DOHH2 (cell line): ENCODE data around the gene PDE7B.

ENCODE experiments used
- CTCF ChIP-seq: fragments of 200-600 bp; sonication (generic); IDR thresholded peaks from one replicate; pipeline ENCODE4 v1.5.1; 2014; ENCODE audit warnings: antibody characterized with exemption, mild to moderate bottlenecking, low read depth, low read length; ENCODE audit not compliant: poor library complexity, severe bottlenecking
- EZH2phosphoT487 ChIP-seq: fragments of 200-600 bp; sonication (generic); IDR thresholded peaks from 2 replicates; pipeline ENCODE4 v1.6.1; 2017; ENCODE audit warnings: borderline replicate concordance, mild to moderate bottlenecking, antibody characterized with exemption, low read length, moderate library complexity, mixed read lengths

GRCh38 chr6:136161950-136162349 is 310.4 kb downstream of the PDE7B start:
- no peak for TF ChIP-seq CTCF
- no peak for TF ChIP-seq EZH2phosphoT487
